ENCODE data around the gene ACSM3.

The ACSM3 gene

DNA sequence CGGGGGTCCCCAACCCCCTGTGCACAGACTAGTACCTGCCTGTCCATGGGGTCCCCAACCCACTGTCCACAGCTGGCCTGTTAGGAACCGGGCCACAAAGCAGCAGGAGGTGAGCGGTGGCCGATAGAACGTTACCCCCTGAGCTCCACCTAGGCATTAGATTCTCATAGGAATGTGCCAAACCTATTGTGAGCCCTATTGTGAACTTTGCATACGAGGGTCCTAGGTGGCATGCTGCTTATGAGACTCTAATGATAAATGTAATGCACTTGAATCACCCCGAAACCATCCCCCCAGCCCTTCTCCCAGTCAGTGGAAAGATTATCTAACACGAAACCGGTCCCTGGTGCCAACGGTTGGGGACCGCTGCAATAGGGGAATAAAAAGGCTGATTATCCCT, 44.0 kb downstream of the ACSM3 start:
- no peak for DNase-seq

DNA sequence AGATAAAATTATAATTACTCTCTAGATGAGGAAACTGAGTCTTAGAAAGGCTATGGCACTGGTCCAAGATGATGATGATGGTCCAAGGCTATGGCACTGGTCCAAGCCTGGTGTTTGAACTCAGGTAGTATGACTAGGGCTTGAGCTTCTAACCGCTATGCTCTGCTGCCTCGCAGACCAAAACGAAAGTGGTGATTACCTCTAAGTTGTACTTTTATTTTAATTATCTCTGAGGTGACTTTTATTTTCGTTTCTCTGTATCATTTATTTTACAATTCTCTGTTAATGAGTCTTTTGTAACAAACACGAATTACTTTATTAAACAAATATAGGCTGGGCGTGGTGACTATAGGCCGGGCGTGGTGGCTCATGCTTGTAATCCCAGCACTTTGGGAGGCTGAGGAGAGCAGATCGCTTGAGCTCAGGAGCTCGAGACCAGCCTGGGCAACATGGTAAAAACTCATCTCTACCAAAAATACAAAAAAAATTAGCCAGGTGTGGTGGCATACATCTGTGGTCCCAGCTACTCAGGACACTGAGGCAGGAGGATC, 48.1 kb downstream of the ACSM3 start:
- DNase-seq = no peak

DNA sequence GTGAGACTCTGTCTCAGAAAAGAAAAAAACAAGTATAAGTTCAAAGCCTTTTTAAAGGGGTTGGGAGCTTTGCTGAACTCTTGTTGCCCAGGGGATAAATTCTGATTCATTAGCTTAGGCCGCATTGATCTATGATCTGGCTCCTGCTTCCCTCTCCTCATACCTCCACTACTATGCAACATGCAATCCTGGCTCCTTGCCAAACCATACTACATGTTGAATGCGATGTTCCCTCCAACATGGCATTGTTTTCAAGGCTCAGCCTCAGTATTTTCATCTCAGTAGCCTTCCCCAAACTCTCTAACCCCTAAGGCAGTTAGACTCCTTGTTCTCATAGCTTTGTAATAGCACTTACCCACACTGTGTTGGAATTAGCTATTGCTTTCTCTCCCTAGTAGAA, 48.7 kb downstream of the ACSM3 start:
- DNase-seq = no peak

DNA sequence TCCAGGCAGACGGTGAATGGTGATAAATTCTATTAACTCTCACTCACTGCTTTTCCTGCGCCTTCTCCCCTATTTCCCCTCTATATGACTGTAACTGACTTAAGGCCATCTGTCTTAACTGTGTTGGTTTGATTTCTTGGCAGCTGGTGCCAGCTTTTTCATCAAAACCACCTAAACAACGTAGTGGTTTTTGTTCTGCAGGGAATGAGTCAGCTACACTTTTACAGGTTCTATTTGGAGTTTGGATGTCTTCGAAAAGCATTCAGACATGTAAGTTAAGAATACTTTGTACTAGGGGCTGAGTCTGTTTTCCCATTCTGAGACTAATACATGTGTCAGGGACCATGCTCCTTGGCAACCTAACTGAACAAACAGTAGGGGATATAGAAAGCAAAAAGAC, 51.0 kb downstream of the ACSM3 start:
- no peak for DNase-seq

DNA sequence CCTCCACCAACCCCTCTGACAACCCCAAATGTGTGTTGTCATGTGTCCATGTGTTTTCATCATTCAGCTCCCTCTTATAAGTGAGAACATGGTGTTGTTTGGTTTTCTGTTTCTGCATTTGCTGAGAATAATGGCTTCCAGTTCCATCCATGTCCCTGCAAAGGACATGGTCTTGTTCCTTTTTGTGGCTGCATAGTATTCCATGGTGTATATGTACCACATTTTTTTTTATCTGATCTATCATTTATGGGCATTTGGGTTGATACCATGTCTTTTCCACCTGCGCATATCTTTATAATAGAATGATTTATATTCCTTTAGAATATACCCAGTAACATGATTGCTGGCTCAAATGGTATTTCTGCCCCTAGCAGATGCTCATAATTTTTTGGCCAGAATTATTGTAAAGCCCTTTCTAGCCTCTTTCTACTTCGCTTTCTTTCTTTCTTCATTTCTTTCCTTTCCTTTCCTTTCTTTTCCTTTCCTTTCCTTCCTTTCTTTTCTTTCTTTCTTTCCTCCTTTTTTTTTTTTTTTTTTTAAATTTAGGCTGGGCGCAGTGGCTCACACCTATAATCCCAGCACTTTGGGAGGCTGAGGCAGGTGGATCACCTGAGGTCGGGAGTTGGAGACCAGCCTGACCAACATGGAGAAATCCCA, 55.2 kb downstream of the ACSM3 start:
- no peak for DNase-seq

DNA sequence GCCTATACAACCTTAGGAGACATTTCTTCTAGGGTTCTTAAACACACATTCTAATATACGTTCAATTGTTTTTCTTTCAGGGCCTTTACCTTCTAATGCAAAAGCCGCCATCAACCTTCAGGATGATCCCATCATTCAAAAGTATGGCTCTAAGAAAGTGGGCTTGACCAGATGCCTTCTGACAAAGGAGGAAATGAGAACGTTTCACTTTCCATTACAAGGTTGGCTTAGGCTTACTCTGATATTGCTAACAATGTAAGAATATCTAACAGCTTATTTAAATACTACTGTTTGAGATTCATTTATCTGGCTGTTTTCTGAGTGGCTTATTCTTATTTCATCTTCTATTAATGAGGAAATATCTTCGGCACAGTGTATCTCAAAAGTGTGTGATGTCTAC, 57.9 kb downstream of the ACSM3 start:
- no peak for DNase-seq

DNA sequence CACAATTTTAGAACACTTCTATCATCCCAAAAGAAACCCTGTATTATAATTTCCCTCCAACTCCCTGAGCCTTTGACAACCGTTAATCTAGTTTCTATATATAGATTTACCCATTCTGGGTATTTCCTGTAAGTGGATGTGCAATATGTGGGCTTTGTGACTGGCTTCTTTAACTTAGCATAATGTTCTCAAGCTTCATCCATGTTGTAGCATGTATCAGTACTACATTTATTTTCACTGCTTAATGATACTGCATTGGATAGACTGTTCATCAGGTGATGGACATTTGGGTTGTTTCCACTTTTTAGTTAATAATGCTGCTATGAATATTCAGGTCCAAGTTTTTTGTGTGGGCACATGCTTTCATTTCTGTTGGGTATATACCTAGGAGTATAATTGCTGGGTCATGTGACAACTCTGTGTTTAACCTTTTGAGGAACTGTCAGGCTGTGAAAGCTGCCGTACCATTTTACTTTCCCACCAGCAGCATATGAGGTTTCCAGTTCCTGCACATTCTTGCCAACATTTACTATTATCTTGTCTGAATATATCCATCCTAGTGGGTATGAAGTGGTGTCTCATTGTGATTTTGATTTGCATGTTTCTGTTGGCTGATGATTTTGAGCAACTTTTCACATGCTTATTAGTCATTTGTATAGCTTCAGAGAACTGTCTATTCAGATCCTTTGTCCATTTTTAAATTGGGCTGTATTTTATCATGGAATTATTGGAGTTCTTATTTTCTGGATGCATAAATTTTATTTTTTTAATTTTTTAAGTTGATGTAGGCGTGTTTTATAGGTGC, 58.9 kb downstream of the ACSM3 start:
- no peak for DNase-seq

DNA sequence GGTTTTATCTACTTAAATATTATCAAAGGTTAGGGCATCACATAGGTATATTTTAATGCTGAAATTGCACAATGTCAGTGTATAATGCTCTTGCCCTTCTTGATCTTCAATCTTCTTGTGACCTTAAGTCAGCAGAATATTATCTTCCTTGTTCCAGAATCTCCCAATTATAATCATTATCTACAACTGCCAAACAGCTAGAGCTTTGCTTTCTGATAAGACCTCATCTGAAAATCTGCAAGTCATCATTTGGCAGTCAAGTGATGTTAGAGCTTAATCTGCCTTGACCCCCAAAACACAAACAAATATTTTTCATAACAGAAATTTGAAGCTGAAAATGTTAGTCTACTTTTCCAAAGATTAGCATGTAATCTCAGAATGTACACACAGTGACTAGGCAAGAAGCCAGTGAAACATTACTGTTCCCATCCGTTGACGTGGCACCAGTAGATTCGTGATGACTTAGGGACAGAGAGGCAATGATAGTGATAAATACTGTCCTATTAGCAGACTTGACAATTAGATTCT, 62.3 kb downstream of the ACSM3 start:
- no peak for DNase-seq

DNA sequence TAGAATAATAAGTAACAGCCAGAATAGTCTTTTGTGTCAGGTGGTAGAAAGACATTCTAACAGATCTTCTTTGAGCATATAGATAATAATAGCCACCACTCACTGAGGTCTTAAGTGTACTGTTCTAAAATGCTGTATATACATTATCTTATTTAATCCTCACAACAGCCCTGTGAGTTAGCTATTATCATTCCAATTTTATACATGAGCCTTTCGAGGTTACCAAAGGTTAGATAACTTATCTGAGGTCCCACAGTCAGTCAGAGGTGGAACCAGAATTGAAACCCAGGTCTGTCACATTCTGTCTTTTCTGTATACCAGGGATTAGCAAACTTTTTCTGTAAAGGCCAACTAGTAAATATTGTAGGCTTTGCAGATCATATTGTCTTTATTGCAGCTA, 65.7 kb downstream of the ACSM3 start:
- DNase-seq = no peak

DNA sequence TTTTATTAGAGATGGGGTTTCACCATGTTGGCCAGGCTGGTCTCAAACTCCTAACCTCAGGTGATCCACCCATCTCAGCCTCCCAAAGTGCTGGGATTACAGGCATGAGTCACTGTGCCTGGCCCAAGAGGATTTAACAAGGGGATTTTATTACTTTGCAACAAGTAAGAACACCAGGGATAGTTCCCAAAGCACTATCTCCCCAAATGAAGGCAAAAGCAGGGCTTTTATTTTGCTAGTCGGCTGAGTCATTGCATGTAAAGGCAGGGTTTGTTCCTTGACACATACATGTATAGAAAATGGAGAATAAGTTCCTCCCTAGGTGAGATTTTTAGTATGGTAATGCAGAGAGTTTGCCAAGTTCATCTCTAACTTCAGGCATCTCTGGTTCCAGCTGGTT, 66.6 kb downstream of the ACSM3 start:
- DNase-seq = no peak

DNA sequence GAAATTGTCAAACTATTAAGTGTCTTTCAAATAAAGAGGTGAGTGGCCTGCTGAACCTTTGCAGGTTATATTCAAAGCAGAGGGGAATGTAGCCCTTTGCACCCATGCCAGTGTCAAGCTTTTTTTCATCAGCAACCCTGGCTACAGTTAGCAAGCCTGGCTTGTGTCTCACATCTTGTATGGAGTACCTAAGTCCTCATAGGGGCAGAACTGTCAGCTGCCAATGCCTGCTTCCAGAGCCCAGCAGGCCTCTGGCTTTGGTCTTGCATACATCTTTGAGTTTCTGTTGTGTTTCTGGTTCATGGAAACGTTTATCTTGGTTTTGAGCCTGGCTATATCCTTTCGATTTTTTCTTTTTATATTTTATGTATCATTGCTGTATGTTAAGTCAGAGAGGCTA, 69.3 kb downstream of the ACSM3 start:
- DNase-seq = no peak

DNA sequence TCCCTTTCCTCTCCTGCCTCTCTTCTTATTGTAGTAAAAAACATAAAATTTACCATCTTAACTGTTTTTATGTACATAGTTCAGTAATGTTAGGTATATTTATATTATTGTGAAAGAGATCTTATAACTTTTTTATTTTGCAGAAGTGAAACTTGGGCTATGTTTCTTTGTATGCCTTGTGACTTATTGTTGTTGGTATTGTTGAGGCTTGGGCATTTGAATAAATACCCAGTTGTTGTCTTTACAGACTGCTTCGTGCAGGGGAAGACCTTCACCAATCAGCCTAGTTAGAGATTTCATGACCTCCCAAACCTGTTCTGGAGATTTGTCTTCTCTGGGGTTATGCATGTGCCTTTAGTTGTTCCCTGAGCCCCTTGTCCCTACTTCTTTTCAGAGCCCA, 74.4 kb downstream of the ACSM3 start:
- no peak for DNase-seq

DNA sequence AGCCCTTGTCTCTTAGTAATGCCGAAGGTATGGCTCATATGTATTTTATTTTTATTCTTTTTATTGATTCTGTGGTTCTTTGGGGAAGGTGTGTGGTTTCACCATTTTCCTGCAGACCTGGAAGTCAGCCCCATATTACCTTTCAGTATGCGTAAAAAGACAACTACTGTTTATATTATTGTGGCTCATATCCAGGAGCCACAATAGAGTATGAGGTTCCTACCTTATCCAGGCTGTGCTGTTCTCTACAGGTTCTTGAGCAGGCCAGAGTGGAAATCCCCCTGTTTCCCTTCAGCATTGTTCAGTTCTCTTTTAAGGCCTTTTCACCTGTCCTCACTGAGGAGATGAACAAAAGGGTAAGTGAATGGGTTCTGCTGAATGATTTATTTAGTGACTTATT, 75.7 kb downstream of the ACSM3 start:
- no peak for DNase-seq

DNA sequence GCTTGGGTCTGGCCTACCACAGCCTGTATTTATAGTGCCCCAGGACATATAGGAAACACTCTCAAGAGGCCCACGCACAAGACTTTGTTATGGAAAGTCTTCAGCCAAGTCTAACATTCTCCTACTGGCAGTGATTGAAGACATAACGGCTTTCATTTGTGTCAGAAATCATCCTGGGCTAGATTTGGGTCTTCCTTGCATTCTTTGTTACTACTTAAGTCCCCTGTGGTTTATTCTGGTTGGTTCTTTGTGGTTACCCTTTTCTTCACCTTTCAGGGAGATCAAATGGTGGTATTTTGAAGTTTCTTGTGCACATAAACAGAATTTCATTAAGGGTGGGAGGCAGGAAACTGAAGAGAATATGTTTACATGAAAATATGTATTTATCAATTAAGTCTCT, 80.2 kb downstream of the ACSM3 start:
- DNase-seq = no peak

DNA sequence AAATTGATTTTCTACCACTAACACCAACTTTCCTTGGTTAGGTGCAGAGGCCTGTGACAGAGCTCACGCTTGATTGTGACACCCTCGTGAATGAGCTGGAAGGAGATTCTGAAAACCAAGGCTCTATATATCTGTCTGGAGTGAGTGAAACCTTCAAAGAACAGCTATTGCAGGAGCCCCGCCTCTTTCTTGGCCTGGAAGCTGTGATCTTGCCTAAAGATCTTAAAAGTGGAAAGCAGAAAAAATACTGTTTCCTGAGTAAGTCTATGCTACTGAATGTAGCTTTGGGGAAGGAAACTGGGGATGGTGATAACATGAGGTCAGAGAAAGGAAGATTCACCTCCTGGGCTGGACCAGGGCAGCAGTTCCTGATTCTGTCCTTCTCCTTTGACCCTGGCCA, 80.8 kb downstream of the ACSM3 start:
- DNase-seq = no peak

DNA sequence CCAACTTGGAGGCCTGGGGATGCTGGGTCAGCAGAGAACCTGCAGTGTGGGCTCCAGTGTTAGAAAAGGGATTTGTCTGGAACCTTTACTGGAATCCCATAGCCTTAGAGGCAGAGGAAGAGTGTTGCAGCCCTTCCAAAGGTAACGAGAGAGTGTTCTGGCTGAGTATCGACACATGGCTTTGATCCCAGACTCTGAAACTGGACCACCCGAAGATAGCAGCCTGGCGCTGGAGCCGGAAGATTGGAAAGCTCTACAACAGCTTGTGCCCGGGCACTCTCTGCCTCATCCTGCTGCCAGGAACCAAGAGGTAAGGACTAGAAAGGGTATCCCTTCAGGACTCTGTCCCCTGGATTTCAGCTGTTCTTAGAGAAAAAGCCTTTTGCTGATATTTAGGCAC, 82.2 kb downstream of the ACSM3 start:
- DNase-seq = no peak

DNA sequence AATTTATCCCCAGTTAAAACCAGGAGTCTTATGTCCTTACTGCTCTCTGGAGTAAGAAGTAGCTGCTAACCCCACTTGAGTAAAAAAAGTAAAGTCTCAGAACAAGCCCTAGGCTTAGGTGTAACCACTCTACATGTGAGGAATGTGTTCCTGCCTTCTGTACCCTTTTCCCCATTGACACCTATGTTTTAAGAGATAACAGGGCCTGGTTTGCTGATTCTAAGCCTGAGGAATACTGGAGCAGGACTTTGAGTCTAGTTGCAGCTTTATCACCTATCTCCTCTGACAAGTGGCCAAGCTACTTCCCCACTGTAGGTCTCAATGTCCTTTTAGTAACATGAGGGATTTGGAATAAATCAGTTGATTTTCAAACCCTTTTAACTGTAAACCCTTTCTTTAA, 82.7 kb downstream of the ACSM3 start:
- DNase-seq = no peak

Data from stimulated activated CD4-positive, alpha-beta T cell treated with anti-CD3 and anti-CD28 coated beads, Interleukin-4, amount 100 ng/mL, for 24 hours (primary cell).